ENCODE measurements around the gene SLC25A46. TPM values are rescaled to one million over a fixed set of nuclear protein-coding genes. Genes with fewer than 3 reads are reported as not detected.
"Not testable (repeated sequence)": the region's sequence is repeated elsewhere in the genome, so short reads cannot be mapped to it uniquely, and the experiment has no call there.

The SLC25A46 gene
- total and polyA plus RNA-seq, 2 donors: 28.4 to 47.3 TPM

- no peaks in the 10 kb centered on the region for H3K27me3 ChIP-seq (ENCODE audit: control insufficient read depth in 2 of 2, insufficient read depth in 1 of 2, low read length in 1 of 2)
- H3K27ac ChIP-seq (ENCODE audit: low read depth in 1 of 2, low read length in 1 of 2): no peak overlapping the region
- H3K4me1 ChIP-seq (ENCODE audit: control insufficient read depth in 2 of 2, insufficient read depth in 2 of 2, low read length in 2 of 2): no peaks in the 10 kb centered on the region
- DNase-seq (ENCODE audit: low read depth in 6 of 9, low spot score in 9 of 9): no peak
- no peaks in the 10 kb centered on the region for H3K9me3 ChIP-seq (ENCODE audit: control insufficient read depth in 2 of 2, insufficient read depth in 1 of 2, low read length in 1 of 2)
- no peaks in the 10 kb centered on the region for H3K36me3 ChIP-seq (ENCODE audit: control insufficient read depth in 2 of 2, insufficient read depth in 2 of 2, low read length in 1 of 2)
- H3K4me3 ChIP-seq (ENCODE audit: low read length in 2 of 2): no peak overlapping the region
- 97% methylated on average over 5 of the region's 5 CpGs for WGBS
Observed at GRCh38 chr5:110716247-110717245, 22.3 kb upstream of the SLC25A46 start.

- no peaks in the 10 kb centered on the region for H3K36me3 ChIP-seq (ENCODE audit: control insufficient read depth in 2 of 2, insufficient read depth in 2 of 2, low read length in 1 of 2)
- H3K27ac ChIP-seq (ENCODE audit: low read depth in 1 of 2, low read length in 1 of 2): no peak overlapping the region
- no peaks in the 10 kb centered on the region for H3K27me3 ChIP-seq (ENCODE audit: control insufficient read depth in 2 of 2, insufficient read depth in 1 of 2, low read length in 1 of 2)
- no peak for DNase-seq (ENCODE audit: low read depth in 6 of 9, low spot score in 9 of 9)
- H3K4me3 ChIP-seq (ENCODE audit: low read length in 2 of 2): no peak overlapping the region
- no peaks in the 10 kb centered on the region for H3K9me3 ChIP-seq (ENCODE audit: control insufficient read depth in 2 of 2, insufficient read depth in 1 of 2, low read length in 1 of 2)
- H3K4me1 ChIP-seq (ENCODE audit: control insufficient read depth in 2 of 2, insufficient read depth in 2 of 2, low read length in 2 of 2): no peaks in the 10 kb centered on the region
- 90% methylated on average over 2 of the region's 2 CpGs for WGBS
Observed at GRCh38 chr5:110718311-110718710, 20.5 kb upstream of the SLC25A46 start.

- DNase-seq (ENCODE audit: low read depth in 6 of 9, low spot score in 9 of 9): peak; percentile 46 to 91 (median 77)
- Histone ChIP-seq H3K36me3 (ENCODE audit: control insufficient read depth in 2 of 2, insufficient read depth in 2 of 2, low read length in 1 of 2) (no peaks in the 10 kb centered on the region), H3K9me3 (ENCODE audit: control insufficient read depth in 2 of 2, insufficient read depth in 1 of 2, low read length in 1 of 2) (peaks cover 0 to 3% of the 10 kb centered on the region in 2 donors), H3K4me3 (ENCODE audit: low read length in 2 of 2) (peak within 1 kb of the TSS; percentile 57 to 62), H3K27me3 (ENCODE audit: control insufficient read depth in 2 of 2, insufficient read depth in 1 of 2, low read length in 1 of 2) (no peaks in the 10 kb centered on the region), H3K4me1 (ENCODE audit: control insufficient read depth in 2 of 2, insufficient read depth in 2 of 2, low read length in 2 of 2) (no peaks in the 10 kb centered on the region), H3K27ac (ENCODE audit: low read depth in 1 of 2, low read length in 1 of 2) (peak within 1 kb of the TSS in 1 of 2 donors; percentile 3)
- WGBS: 32% methylated on average over 17 of the region's 17 CpGs
Observed at GRCh38 chr5:110726249-110727024, 12.4 kb upstream of the SLC25A46 start, which contains the start of gene TMEM232. Gene TMEM232 (minus strand): TSS chr5:110726671. CDS start chr5:110667352, 59,319 bp downstream.

GRCh38 chr5:110727025-110727314 is 11.8 kb upstream of the SLC25A46 start:
- WGBS: 43% methylated on average over 5 of the region's 5 CpGs
- Histone ChIP-seq H3K27ac (ENCODE audit: low read depth in 1 of 2, low read length in 1 of 2) (peak overlapping the region in 1 of 2 donors; percentile 3), H3K4me3 (ENCODE audit: low read length in 2 of 2) (peak overlapping the region; percentile 57 to 62), H3K36me3 (ENCODE audit: control insufficient read depth in 2 of 2, insufficient read depth in 2 of 2, low read length in 1 of 2) (no peaks in the 10 kb centered on the region), H3K4me1 (ENCODE audit: control insufficient read depth in 2 of 2, insufficient read depth in 2 of 2, low read length in 2 of 2) (no peaks in the 10 kb centered on the region), H3K9me3 (ENCODE audit: control insufficient read depth in 2 of 2, insufficient read depth in 1 of 2, low read length in 1 of 2) (peaks cover 0 to 4% of the 10 kb centered on the region in 2 donors), H3K27me3 (ENCODE audit: control insufficient read depth in 2 of 2, insufficient read depth in 1 of 2, low read length in 1 of 2) (no peaks in the 10 kb centered on the region)
- peak in 1 of 9 donors; percentile 4 for DNase-seq (ENCODE audit: low read depth in 6 of 9, low spot score in 9 of 9)

GRCh38 chr5:110731499-110731898 is 7.3 kb upstream of the SLC25A46 start:
- not testable (repeated sequence) for H3K9me3 ChIP-seq (ENCODE audit: control insufficient read depth in 2 of 2, insufficient read depth in 1 of 2, low read length in 1 of 2); H3K4me3 ChIP-seq (ENCODE audit: low read length in 2 of 2); H3K27me3 ChIP-seq (ENCODE audit: control insufficient read depth in 2 of 2, insufficient read depth in 1 of 2, low read length in 1 of 2); H3K4me1 ChIP-seq (ENCODE audit: control insufficient read depth in 2 of 2, insufficient read depth in 2 of 2, low read length in 2 of 2); H3K36me3 ChIP-seq (ENCODE audit: control insufficient read depth in 2 of 2, insufficient read depth in 2 of 2, low read length in 1 of 2); H3K27ac ChIP-seq (ENCODE audit: low read depth in 1 of 2, low read length in 1 of 2); DNase-seq (ENCODE audit: low read depth in 6 of 9, low spot score in 9 of 9)
- WGBS: 98% methylated on average over 2 of the region's 2 CpGs

- H3K27ac ChIP-seq (ENCODE audit: low read depth in 1 of 2, low read length in 1 of 2): no peak overlapping the region
- 97% methylated on average over 2 of the region's 2 CpGs for WGBS
Observed at GRCh38 chr5:110734101-110734500, 4.7 kb upstream of the SLC25A46 start.

GRCh38 chr5:110735556-110735955 is 3.3 kb upstream of the SLC25A46 start:
- peaks cover 5 to 6% of the 10 kb centered on the region in 2 donors for H3K4me1 ChIP-seq (ENCODE audit: control insufficient read depth in 2 of 2, insufficient read depth in 2 of 2, low read length in 2 of 2)
- no peak for DNase-seq (ENCODE audit: low read depth in 6 of 9, low spot score in 9 of 9)
- no peak overlapping the region for H3K27ac ChIP-seq (ENCODE audit: low read depth in 1 of 2, low read length in 1 of 2)
- no peak overlapping the region for H3K4me3 ChIP-seq (ENCODE audit: low read length in 2 of 2)
- peaks cover 3% of the 10 kb centered on the region in 2 donors for H3K27me3 ChIP-seq (ENCODE audit: control insufficient read depth in 2 of 2, insufficient read depth in 1 of 2, low read length in 1 of 2)
- WGBS: 86% methylated on average over 1 of the region's 1 CpG
- no peaks in the 10 kb centered on the region for H3K36me3 ChIP-seq (ENCODE audit: control insufficient read depth in 2 of 2, insufficient read depth in 2 of 2, low read length in 1 of 2)
- peaks cover 0 to 4% of the 10 kb centered on the region in 2 donors for H3K9me3 ChIP-seq (ENCODE audit: control insufficient read depth in 2 of 2, insufficient read depth in 1 of 2, low read length in 1 of 2)

More at GRCh38 chr5:110734101-110734500, 4.7 kb upstream of the SLC25A46 start:
- peaks cover 0 to 4% of the 10 kb centered on the region in 2 donors for H3K9me3 ChIP-seq (ENCODE audit: control insufficient read depth in 2 of 2, insufficient read depth in 1 of 2, low read length in 1 of 2)
- no peak for DNase-seq (ENCODE audit: low read depth in 6 of 9, low spot score in 9 of 9)
- H3K4me1 ChIP-seq (ENCODE audit: control insufficient read depth in 2 of 2, insufficient read depth in 2 of 2, low read length in 2 of 2): peaks cover 0 to 5% of the 10 kb centered on the region in 2 donors
- no peaks in the 10 kb centered on the region for H3K36me3 ChIP-seq (ENCODE audit: control insufficient read depth in 2 of 2, insufficient read depth in 2 of 2, low read length in 1 of 2)
- H3K27me3 ChIP-seq (ENCODE audit: control insufficient read depth in 2 of 2, insufficient read depth in 1 of 2, low read length in 1 of 2): peaks cover 3% of the 10 kb centered on the region in 2 donors
- no peak overlapping the region for H3K4me3 ChIP-seq (ENCODE audit: low read length in 2 of 2)

GRCh38 chr5:110736753-110737152 is 2.1 kb upstream of the SLC25A46 start:
- Histone ChIP-seq H3K4me3 (ENCODE audit: low read length in 2 of 2) (no peak overlapping the region), H3K27ac (ENCODE audit: low read depth in 1 of 2, low read length in 1 of 2) (no peak overlapping the region), H3K4me1 (ENCODE audit: control insufficient read depth in 2 of 2, insufficient read depth in 2 of 2, low read length in 2 of 2) (peaks cover 5 to 6% of the 10 kb centered on the region in 2 donors), H3K36me3 (ENCODE audit: control insufficient read depth in 2 of 2, insufficient read depth in 2 of 2, low read length in 1 of 2) (no peaks in the 10 kb centered on the region), H3K9me3 (ENCODE audit: control insufficient read depth in 2 of 2, insufficient read depth in 1 of 2, low read length in 1 of 2) (no peaks in the 10 kb centered on the region), H3K27me3 (ENCODE audit: control insufficient read depth in 2 of 2, insufficient read depth in 1 of 2, low read length in 1 of 2) (peaks cover 3% of the 10 kb centered on the region in 2 donors)
- 93% methylated on average over 3 of the region's 3 CpGs for WGBS
- no peak for DNase-seq (ENCODE audit: low read depth in 6 of 9, low spot score in 9 of 9)

- peak overlapping the region; percentile 36 to 96 for H3K27ac ChIP-seq (ENCODE audit: low read depth in 1 of 2, low read length in 1 of 2)
- WGBS: 1% methylated on average over 14 of the region's 14 CpGs
- H3K27me3 ChIP-seq (ENCODE audit: control insufficient read depth in 2 of 2, insufficient read depth in 1 of 2, low read length in 1 of 2): peaks cover 3% of the 10 kb centered on the region in 2 donors
- H3K4me3 ChIP-seq (ENCODE audit: low read length in 2 of 2): peak overlapping the region; percentile 96 to 97
- H3K9me3 ChIP-seq (ENCODE audit: control insufficient read depth in 2 of 2, insufficient read depth in 1 of 2, low read length in 1 of 2): no peaks in the 10 kb centered on the region
- DNase-seq (ENCODE audit: low read depth in 6 of 9, low spot score in 9 of 9): no peak
- no peaks in the 10 kb centered on the region for H3K36me3 ChIP-seq (ENCODE audit: control insufficient read depth in 2 of 2, insufficient read depth in 2 of 2, low read length in 1 of 2)
- peaks cover 5 to 6% of the 10 kb centered on the region in 2 donors for H3K4me1 ChIP-seq (ENCODE audit: control insufficient read depth in 2 of 2, insufficient read depth in 2 of 2, low read length in 2 of 2)
Observed at GRCh38 chr5:110738503-110738811, 350 bp upstream of the SLC25A46 start.
